Inferior parietal cortex (tissue), 1 donor: Measurements from ENCODE around the gene AQP7.
"Not testable (repeated sequence)": the region's sequence is repeated elsewhere in the genome, so short reads cannot be mapped to it uniquely, and the experiment has no call there.

Source experiments
- DNase-seq: peaks from one replicate; pipeline ENCODE4 v3.0.0-alpha.2; 2016; ENCODE audit errors: extremely low spot score

Gene AQP7

GRCh38 chr9:33374634-33375237, 27.6 kb downstream of the AQP7 start:
- peak; percentile 76 for DNase-seq

- DNase-seq: no peak
Observed at GRCh38 chr9:33374190-33374589, 28.2 kb downstream of the AQP7 start.

GRCh38 chr9:33372900-33373299, 29.5 kb downstream of the AQP7 start:
- DNase-seq: no peak

- no peak for DNase-seq
Observed at GRCh38 chr9:33366979-33367480, 35.3 kb downstream of the AQP7 start.

- DNase-seq: not testable (repeated sequence)
Observed at GRCh38 chr9:33364814-33365213, 37.6 kb downstream of the AQP7 start.

GRCh38 chr9:33364127-33364526, 38.2 kb downstream of the AQP7 start:
- DNase-seq: no peak

- DNase-seq: not testable (repeated sequence)
Observed at GRCh38 chr9:33358641-33359040, 43.7 kb downstream of the AQP7 start.

- no peak for DNase-seq
Observed at GRCh38 chr9:33355933-33356332, 46.4 kb downstream of the AQP7 start.

- no peak for DNase-seq
Observed at GRCh38 chr9:33354651-33355211, 47.6 kb downstream of the AQP7 start.

- DNase-seq: no peak
Observed at GRCh38 chr9:33351547-33351946, 50.8 kb downstream of the AQP7 start.

GRCh38 chr9:33350310-33350709, 52.1 kb downstream of the AQP7 start:
- DNase-seq: no peak

GRCh38 chr9:33349743-33350142, 52.6 kb downstream of the AQP7 start:
- DNase-seq: no peak

- no peak for DNase-seq
Observed at GRCh38 chr9:33348998-33349397, 53.4 kb downstream of the AQP7 start.

GRCh38 chr9:33346564-33346963, 55.8 kb downstream of the AQP7 start:
- DNase-seq: no peak

- DNase-seq: no peak
Observed at GRCh38 chr9:33344145-33344544, 58.2 kb downstream of the AQP7 start.

GRCh38 chr9:33341182-33341581, 61.2 kb downstream of the AQP7 start:
- DNase-seq: no peak

- DNase-seq: no peak
Observed at GRCh38 chr9:33340186-33340585, 62.2 kb downstream of the AQP7 start.
